Measurements from ENCODE around the gene PTPRK.

Gene PTPRK

DNA sequence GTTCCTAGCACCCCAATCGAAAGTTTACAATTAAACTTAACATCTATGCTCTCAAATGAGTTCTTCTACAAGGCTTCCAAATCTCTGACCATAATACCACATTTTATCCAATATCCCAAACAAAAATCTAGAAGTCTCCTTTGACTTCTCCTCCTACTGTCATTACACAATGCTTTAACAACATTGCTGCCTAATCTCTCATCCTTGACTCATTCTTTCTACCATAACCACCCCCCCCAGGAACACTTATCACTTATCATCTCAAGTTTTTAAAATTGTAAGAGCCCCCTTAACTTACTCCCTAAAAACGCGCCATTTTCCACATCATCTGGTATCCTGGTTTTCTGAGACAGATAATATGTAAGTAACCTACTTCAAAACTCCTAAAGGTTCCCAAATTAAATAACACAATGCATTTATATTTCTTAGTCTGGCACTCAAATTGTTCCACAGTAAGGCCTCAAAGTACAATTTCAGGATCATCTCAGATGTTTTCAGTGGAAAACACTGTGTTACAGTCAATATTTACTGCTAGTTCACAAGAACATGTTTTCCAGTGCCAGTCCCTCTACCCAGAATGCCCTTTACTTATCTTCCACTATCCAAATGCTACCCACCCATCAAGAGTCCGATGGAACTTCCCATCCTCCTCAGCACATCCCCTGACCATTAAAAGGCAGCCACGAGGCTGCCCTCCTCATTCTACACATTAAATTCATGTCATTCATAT lies 311.4 kb downstream of the PTPRK start:
- FAIRE-seq = no peak
- no peak for DNase-seq (ENCODE audit: insufficient read length, low spot score)

DNA sequence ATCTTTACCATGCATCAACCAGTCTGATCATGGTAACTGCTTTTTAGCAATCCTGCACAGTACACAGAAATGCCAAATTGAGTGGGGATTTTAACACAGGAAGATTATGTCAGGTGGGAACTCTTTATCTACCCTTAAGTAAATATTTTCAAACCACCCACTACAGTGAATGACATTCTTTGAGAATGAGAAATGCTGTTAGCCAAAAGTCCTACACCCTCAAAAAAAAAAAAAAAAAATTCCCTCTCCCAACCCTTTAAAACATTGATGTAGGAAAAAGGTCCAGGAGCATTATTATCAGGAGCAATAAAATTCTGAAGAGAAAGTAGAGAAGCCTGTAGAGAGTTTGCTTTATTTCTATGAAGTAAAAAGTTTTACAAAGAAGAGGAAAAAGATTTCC lies 312.3 kb downstream of the PTPRK start:
- no peak for FAIRE-seq
- DNase-seq (ENCODE audit: insufficient read length, low spot score) = no peak

DNA sequence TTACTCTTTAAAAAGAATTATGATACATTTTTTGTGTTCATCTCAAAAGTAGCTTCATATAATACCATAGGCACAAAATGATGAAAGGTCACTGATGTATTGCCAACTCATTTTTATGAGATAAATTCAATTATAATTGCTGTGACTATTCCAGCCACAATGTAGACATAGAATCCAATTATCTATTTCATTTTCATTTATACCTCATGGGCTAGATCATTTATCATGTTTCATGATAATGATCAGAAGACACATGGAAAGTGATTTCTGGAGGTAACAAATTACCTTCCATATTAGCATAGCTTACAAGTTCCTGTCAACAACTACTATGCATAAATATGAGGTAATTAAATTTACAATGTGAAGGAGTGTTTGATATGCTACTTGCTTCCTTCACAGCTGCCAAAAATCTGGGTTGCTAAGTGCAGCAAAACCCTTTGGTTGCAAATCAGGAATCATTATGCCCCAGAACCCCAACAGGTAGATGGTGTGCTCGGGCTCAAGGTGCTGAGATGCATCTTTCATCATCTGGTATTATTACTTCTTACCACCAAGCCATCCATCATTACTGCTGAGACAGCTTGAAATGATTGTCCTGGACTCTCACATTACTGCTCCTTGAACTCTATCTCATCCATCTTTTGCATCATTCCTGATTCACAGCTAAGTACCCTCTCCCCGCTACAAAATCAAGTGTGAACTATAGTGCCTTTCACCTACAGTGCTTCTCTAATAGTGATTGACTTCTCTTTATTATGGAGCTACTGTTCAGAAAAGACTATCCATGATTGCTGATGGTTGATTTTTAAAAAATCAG lies 313.6 kb downstream of the PTPRK start:
- no peak for DNase-seq (ENCODE audit: insufficient read length, low spot score)
- peak; percentile 14 for FAIRE-seq

DNA sequence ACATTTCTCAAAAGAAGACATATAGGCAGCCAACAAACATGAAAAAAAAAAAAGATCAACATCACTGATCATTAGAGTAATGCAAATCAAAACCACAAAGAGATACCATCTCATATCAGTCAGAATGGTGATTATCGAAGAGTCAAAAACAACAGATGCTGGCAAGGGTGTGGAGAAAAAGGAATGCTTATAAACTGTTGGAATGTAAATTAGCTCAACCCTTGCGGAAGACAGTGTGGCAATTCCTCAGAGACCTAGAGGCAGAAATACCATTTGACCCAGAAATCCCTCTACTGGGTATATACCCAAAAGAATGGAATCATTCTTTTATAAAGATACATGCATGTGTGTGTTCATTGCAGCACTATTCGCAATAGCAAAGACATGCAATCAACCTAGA lies 315.8 kb downstream of the PTPRK start:
- FAIRE-seq = no peak
- DNase-seq (ENCODE audit: insufficient read length, low spot score) = no peak

DNA sequence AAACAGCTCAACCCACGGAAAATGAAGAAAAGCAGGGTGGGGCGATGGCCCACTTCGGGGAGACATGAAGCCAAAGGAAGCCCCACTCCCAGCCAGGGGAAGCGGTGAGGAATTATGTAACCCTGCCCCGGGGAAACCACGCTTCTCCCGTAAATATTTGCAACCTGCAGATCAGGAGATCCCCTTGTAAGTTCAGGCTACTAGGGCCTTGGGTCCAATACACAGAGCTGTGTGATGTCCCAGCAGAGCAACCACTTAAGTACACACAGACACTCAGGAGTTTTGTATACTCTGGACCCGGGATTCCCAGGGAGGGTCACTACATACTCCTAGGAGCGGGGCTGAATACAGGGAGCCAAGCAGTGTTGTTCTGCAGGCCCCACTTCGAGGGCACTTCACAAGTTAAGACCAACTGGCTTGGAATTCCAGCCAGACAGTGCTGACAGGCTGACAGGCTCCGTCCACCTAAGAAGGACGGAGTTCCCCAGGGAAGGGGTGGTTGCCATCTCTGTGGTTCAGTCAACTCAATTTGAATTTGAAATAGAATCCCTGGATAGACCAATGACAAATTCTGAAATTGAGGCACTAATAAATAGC lies 318.1 kb downstream of the PTPRK start:
- DNase-seq (ENCODE audit: insufficient read length, low spot score) (no peak), FAIRE-seq (no peak)

DNA sequence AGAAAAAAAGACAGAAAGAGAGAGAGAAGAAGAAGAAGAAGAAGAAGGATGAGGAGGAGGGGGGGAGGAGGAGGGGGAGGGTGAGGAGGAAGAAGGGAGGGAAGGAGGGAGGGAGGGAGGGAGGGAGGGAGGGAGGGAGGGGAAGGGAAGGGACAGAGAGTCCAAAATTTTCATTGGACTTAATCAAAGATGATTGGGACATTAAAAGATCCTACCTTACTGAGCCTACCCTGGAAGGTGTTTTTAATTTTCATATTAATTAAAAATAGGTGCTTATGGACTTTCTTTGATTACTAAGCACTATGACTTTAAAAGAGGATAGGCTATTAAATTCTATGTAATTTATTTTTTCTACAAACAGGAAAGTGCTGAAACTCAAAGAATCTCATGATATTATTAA lies 319.6 kb downstream of the PTPRK start:
- DNase-seq (ENCODE audit: insufficient read length, low spot score) (no peak), FAIRE-seq (no peak)

DNA sequence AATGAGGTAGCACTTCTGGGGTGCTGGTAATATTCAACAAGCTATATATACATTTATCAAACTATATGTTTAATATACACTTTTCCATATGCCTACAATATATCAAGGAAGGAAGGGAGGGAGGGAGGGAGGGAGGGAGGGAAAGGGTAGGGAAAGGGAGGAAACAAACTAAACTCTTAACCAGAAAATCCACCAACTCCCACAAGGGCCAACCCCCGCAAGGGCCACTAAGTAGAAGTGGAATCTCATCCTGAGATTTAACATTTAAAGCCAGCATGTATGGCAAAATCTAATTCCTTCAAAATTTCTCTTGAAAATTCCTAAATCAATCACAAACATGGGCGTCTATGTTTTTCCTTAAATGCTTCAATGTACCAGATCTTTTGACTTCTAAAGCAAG lies 320.9 kb downstream of the PTPRK start:
- DNase-seq (ENCODE audit: insufficient read length, low spot score) (no peak), FAIRE-seq (no peak)

DNA sequence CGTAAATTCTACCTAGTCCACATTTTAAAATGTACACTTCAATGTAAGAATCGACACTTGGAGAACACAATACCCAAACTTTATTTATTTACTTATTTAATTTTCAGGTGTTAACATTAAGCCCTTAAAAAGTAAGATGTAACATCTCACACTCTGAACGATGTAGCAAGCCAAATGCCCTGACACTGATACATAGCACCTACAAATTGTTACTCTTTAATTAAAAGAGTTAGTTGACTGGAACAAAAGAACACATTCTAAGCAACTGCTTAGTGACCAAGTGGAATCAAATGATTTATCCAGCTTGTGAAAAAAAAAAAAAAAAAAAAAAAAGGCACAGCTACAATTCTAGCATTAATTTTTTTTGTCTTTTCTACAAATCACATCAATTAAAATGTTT lies 327.4 kb downstream of the PTPRK start:
- no peak for DNase-seq (ENCODE audit: insufficient read length, low spot score)
- FAIRE-seq = no peak

DNA sequence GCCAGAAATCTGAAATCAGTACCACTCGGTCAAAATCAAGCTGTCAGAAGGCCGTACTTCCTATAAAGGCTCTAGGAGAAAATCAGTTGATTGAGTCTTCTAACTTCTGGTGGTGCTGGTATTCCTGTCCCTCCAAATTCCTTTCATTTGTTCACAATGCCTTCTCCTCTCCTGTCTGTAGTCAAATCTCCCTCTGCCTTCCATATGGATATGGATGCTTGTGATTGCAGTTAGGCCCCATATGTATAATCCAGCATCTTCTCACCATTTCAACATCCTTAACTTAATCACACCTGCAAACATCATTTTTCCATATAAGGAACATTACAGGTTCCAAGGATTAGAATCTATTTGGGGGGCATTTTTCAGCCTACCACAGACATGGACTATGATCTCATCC lies 331.7 kb downstream of the PTPRK start:
- FAIRE-seq (no peak), DNase-seq (ENCODE audit: insufficient read length, low spot score) (no peak)

DNA sequence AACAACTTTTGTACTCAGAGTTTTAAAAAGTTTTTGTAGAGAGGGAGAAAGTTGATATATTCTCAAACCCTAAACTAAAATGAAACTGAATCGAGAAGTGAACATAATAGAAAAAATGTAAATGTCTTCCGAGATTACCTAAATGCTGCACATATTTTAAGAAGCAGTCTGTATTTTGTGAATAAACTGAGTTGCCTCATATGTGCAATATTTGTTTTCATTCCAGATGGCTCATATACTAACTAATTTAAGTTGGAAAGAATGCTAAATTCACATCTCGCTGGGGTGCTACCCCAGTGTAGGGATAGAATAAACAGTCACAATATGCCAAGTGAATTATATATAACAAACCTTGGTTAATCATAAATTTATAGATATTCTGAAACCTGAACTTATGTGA lies 333.7 kb downstream of the PTPRK start:
- FAIRE-seq (no peak), DNase-seq (ENCODE audit: insufficient read length, low spot score) (no peak)

DNA sequence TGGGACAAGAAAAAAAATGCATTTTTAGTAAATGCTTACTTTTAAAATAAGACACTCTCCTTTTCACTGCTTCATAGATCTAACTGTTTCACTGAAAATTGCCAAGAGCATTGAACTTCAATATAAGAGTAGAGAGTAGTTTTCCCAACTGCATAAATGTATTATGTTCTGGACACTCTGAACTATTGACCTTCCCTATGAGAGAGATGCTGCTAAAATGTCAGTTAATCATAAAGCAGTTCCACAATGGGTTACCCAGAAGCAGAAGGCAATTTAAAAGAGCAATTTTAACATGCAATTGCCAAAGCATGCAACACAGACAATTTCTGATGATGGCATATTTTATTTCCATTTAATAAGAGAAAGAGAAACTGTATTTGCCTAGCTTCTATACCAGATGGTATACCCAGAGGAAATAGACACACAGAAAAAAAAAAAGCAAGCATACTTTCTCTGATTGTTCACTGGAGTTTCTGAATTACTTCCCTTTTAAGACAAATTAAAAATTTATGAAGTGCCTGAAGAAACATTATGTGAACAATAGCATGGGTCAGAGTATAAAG lies 340.4 kb downstream of the PTPRK start:
- DNase-seq (ENCODE audit: insufficient read length, low spot score) (no peak), FAIRE-seq (peak; percentile 63)

DNA sequence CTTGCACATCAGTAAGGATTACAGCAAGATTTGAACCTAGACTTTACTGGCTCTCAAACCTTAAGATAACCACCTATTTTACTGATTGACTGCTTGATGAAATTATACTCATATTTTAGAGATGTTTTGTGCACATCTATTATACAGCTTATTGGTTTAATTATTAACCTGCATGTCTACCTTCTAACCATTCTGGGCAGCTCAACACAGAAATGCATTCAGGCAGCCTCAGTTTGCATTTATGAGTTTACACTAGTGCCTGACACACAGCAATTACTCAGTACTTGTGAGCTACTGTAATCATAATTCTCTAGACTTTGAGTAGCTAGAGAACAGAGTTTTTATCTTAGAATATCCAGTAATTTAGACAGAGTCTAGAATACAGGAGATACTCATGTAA lies 345.7 kb downstream of the PTPRK start:
- FAIRE-seq (peak; percentile 21), DNase-seq (ENCODE audit: insufficient read length, low spot score) (no peak)

DNA sequence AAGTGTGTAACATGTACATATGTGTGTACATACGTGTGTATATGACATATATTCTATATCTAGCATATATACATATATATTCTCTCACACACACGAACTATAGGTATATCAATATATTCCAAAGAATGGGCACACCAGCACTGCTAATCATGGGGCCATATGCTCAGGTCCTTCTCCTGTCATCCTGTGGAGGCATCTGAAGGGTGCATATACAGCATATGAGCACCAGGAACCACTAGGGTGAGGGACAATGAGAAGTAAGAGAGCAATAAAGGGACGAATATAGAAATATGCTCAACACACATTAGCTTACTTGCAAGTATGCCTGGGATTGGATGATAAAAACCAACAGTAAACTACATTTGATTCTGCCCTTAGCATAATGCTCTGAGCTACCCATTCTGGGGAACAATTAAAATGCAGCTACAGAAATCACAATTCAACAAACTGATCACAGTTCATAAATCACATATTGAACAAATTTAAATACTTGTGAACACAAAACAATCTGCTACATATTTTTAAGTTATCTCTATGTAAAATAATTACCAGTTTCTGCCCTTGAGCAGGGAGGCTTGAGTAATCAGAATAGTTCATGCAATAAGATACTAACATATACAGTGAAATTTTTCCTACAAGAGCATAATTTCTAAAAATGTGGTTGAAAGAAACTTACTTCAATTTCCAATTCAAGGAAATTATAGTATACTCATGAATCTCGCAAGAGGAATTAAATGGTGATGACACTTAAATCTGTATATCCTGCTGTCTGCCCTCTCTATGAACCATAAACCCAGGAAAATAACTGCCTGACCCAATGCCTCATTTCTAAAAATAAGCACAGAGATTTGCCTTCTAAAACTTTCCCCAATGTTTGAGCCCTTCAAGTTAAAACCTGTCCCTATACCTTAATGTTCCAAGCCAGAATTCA lies 347.4 kb downstream of the PTPRK start:
- FAIRE-seq = no peak
- no peak for DNase-seq (ENCODE audit: insufficient read length, low spot score)

DNA sequence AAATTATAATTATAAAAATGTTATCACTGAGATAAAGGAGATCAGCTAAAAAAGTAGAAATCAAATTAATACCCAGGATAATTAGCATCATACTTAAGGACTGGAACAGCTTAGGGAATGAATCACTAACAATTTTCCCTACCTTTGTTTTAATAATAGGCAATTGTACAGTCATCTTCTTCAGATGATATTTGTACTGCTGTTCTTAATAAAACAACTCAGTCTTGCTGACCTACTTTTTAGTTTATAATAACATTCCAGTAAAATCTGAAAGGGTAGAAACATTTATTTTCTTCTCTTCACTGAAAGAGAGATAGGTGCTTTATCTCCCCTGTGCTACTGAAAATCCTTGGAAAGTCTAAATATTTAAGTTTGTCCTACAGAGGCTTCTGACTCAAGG lies 348.3 kb downstream of the PTPRK start:
- FAIRE-seq = no peak
- no peak for DNase-seq (ENCODE audit: insufficient read length, low spot score)

DNA sequence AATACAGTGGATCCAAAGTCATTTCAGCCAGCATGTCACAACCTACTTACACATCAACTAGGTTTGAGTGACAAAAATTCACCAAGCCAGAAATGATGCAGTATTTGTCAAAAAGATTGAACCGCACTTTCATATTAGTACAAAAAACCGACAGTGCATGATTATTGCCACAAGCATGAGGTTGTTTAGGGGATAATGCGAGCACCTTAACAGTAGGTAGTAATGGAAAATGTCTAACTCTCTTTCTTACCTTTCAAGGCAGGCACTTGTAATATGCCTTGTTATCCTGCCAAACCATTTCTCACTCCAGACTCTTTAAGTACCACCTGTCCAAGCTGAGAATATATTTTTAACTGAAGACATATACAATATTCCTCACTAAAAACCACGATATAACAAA lies 349.2 kb downstream of the PTPRK start:
- FAIRE-seq = peak; percentile 26
- DNase-seq (ENCODE audit: insufficient read length, low spot score) = no peak

DNA sequence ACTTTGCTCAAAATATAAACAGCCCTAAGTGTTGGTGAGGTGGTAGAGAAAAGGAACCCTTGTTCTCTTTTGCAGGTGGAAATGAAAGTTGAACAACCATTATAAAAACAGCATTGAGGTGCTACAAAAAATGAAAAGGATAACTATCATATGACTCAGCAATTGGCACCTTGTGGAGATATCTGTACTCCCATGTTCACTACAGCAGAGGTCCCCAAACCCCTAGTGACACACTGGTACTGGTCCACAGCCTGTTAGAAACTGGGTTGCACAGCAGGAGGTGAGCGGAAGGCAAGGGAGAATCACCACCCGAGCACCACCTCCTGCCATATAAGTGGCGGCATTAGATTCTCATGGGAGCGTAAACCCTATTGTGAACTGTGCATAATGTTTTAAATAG lies 352.2 kb downstream of the PTPRK start:
- FAIRE-seq = no peak
- no peak for DNase-seq (ENCODE audit: insufficient read length, low spot score)

DNA sequence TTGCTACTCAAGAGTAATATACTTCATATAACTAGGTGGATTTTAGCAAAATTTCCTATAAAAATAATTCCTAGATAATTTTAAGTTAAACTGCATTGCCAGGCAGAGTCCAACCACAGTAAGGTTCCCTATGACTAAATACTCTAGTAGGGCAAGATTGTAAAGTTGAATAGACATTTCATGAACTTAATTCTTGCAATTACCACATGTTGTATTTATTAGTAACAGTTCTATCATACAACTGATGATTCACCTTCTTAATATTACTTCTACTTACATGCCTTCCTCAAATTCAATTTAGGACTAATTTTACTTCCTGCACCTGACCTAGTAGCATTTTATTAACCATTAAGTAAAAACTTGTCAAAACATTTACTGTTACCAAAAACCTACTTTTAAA lies 352.8 kb downstream of the PTPRK start:
- FAIRE-seq (no peak), DNase-seq (ENCODE audit: insufficient read length, low spot score) (no peak)

DNA sequence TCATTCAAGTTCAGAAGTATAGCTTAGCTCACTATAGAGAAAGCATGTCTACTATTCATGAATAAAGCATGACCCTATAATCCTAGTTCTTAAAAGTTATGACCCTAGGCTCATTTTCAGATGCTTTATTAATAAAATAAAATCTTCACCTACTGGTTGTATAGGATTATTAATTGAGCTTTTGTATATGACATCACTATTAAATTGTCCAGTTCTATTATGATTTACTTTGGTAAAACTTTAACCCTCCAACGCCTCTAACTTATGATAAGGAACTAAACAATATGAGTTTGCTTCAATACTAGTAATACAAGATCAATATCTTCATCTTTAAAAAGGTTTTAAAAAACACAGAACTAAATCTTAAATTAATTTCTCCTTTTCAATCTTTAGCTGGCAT lies 356.1 kb downstream of the PTPRK start:
- DNase-seq (ENCODE audit: insufficient read length, low spot score) = no peak
- no peak for FAIRE-seq

DNA sequence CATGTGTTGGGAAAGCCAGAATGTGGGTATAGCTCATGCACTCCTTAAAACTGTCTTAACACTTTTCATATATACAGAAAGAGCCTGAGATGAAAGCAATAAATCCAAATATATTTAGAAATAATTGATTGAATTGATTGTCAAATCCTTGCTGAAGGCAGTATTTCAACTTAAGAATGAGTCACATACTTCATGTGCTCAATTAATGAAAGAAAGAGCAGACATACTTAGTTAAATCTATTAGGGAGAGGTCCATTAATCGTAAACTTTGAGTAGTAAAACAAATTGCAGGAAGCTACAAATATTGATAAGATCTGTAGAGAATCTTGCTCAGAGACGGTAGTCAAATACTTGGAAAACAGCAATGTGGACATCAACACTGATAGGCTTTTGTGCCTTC lies 358.0 kb downstream of the PTPRK start:
- DNase-seq (ENCODE audit: insufficient read length, low spot score) (no peak), FAIRE-seq (no peak)

DNA sequence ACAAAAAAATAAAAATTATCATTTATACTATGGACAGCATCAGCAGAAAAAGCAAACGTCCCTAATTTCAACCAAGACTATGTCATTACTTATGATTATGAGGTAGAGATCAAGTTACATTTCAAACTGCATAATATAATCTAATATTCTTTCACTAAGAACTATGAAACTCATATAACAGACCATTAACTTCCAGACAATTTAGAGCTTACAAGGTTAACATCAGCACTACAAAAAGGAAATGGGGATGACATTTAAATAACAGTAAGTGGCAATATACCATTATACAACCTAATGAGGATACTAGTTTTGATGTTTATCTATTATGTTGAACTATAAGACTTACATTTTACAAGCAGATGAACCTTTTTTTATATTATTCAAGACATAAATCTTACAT lies 358.6 kb downstream of the PTPRK start:
- DNase-seq (ENCODE audit: insufficient read length, low spot score) (no peak), FAIRE-seq (no peak)

DNA sequence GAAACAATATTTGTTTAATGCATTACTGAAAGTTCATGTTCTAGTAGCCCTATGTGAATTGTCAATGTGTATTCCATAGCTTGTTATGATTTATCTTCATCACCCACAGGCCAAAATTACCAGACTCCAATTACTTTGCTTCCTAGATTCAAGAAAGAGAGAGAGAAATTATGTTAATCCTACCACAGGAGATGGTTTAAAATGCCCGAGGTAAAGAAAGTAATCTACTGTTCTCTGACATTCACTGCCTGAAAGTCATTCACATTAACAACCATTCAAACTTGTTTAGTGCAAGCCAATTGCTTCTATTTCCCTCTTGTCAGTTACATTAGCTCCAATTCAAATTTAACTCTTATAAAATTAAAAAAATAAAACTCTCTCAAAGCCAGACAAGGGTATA lies 359.1 kb downstream of the PTPRK start:
- FAIRE-seq = no peak

More for the DNA sequence above, 359.1 kb downstream of the PTPRK start:
- DNase-seq (ENCODE audit: insufficient read length, low spot score) = no peak

All from GM19239 (cell line).